T-helper 2 cell treated with Interferon-gamma antibody and Interleukin-4, amounts not matched to agents 100 ng/mL and 5 ng/mL, for 36 hours (primary cell): ENCODE data around the gene UPK3BL1. TPM values are rescaled to one million over a fixed set of nuclear protein-coding genes. Genes with fewer than 3 reads are reported as not detected.

Experiments used
- total RNA-seq: library from RNA; stranded (reverse); gene quantifications from 2 replicates; pipeline ENCODE4 v1.2.3, GENCODE V29; 2022

UPK3BL1 gene
- total RNA-seq, 1 donor from 2014 or later = 25.2 TPM

Other genes with a start within 250 kb of the UPK3BL1 start
- 23.2 and 27.5 TPM in 2 replicates for gene PRKRIP1, start 246.4 kb downstream of the UPK3BL1 start, total RNA-seq
- gene ORAI2, start 209.2 kb downstream of the UPK3BL1 start, total RNA-seq = 61.1 and 66.0 TPM in 2 replicates
- 10.2 and 10.5 TPM in 2 replicates for gene ALKBH4, start 177.9 kb downstream of the UPK3BL1 start, total RNA-seq
- 21.5 and 23.3 TPM in 2 replicates for gene LRWD1, start 177.8 kb downstream of the UPK3BL1 start, total RNA-seq
- 51.7 and 53.4 TPM in 2 replicates for gene POLR2J, start 163.9 kb downstream of the UPK3BL1 start, total RNA-seq
- 16.2 and 17.0 TPM in 2 replicates for gene RASA4B, start 125.0 kb downstream of the UPK3BL1 start, total RNA-seq
- gene UPK3BL2, start 99.1 kb downstream of the UPK3BL1 start, total RNA-seq = 20.6 and 25.0 TPM in 2 replicates
- gene SPDYE2, start 91.6 kb downstream of the UPK3BL1 start, total RNA-seq = not detected in 2 replicates
- gene POLR2J3, start 70.2 kb downstream of the UPK3BL1 start, total RNA-seq = 54.6 and 58.9 TPM in 2 replicates
- 39.4 and 40.5 TPM in 2 replicates for gene RASA4, start 26.0 kb downstream of the UPK3BL1 start, total RNA-seq
- gene SPDYE2B, start 7.5 kb upstream of the UPK3BL1 start, total RNA-seq = not detected in 2 replicates
- 19.0 and 20.8 TPM in 2 replicates for gene POLR2J2, start 28.9 kb upstream of the UPK3BL1 start, total RNA-seq
- 8.2 and 8.3 TPM in 2 replicates for gene FAM185A, start 106.2 kb upstream of the UPK3BL1 start, total RNA-seq